ENCODE measurements around the gene STARD9. TPM values are rescaled to one million over a fixed set of nuclear protein-coding genes. Genes with fewer than 3 reads are reported as not detected.

The STARD9 gene
- total and polyA plus RNA-seq, 9 of the 15 experiments (the other 6 are each of a cell fraction or from before 2014, with no cell fraction given), result 0.45 to 6.0 (median 3.6) TPM

GRCh38 chr15:42576776-42577175 lies 1.4 kb downstream of the STARD9 start:
- 86% methylated on average over 1 of the region's 1 CpG for WGBS (ENCODE audit: insufficient coverage, low coverage, missing lambda C conversion rate)
- H3K9me1 ChIP-seq (ENCODE audit: control insufficient read depth, insufficient read depth, low read length), result no peaks in the 10 kb centered on the region
- ChIA-PET POLR2A (interaction anchor here (1.2 to 2.0 kb wide), 3 partner anchors 16 to 28 kb away, joined by 3 to 9 read pairs (median 4); no protein-coding TSS in a partner anchor), CTCF (ENCODE audit: low intra/inter-chr PET ratio) (no interaction called here)
- H3K36me3 ChIP-seq (ENCODE audit: control insufficient read depth, insufficient read depth, low read length), result no peaks in the 10 kb centered on the region
- 0 out of 2 replicates have a peak, but pooled peaks cover 3% of the 10 kb centered on the region for H4K20me1 ChIP-seq (replicated peaks; ENCODE audit: control insufficient read depth, insufficient read depth, low read length)
- no peaks in the 10 kb centered on the region for H3K9me3 ChIP-seq (replicated peaks; ENCODE audit: control insufficient read depth, insufficient read depth, low read depth, low read length)
- no peak overlapping the region for H3K4me3 ChIP-seq
- DNase-seq (ENCODE audit: extremely low read depth in 1 of 4, low spot score in 3 of 4), result no peak
- no peak for TF ChIP-seq ZNF57 (CRISPR knock-in tag; IDR thresholded peaks at IDR 0.05)
- TF ChIP-seq ZNF766 (CRISPR knock-in tag; conservative IDR thresholded peaks at IDR 0.05), result no peak
- no peak for TF ChIP-seq FUS (optimal IDR thresholded peaks at IDR 0.05; ENCODE audit: low read depth, low read length)
- no peak for TF ChIP-seq EZH2 (IDR thresholded peaks at IDR 0.05; ENCODE audit: borderline replicate concordance, low read depth, low read length)
- TF ChIP-seq, protein P1, sequence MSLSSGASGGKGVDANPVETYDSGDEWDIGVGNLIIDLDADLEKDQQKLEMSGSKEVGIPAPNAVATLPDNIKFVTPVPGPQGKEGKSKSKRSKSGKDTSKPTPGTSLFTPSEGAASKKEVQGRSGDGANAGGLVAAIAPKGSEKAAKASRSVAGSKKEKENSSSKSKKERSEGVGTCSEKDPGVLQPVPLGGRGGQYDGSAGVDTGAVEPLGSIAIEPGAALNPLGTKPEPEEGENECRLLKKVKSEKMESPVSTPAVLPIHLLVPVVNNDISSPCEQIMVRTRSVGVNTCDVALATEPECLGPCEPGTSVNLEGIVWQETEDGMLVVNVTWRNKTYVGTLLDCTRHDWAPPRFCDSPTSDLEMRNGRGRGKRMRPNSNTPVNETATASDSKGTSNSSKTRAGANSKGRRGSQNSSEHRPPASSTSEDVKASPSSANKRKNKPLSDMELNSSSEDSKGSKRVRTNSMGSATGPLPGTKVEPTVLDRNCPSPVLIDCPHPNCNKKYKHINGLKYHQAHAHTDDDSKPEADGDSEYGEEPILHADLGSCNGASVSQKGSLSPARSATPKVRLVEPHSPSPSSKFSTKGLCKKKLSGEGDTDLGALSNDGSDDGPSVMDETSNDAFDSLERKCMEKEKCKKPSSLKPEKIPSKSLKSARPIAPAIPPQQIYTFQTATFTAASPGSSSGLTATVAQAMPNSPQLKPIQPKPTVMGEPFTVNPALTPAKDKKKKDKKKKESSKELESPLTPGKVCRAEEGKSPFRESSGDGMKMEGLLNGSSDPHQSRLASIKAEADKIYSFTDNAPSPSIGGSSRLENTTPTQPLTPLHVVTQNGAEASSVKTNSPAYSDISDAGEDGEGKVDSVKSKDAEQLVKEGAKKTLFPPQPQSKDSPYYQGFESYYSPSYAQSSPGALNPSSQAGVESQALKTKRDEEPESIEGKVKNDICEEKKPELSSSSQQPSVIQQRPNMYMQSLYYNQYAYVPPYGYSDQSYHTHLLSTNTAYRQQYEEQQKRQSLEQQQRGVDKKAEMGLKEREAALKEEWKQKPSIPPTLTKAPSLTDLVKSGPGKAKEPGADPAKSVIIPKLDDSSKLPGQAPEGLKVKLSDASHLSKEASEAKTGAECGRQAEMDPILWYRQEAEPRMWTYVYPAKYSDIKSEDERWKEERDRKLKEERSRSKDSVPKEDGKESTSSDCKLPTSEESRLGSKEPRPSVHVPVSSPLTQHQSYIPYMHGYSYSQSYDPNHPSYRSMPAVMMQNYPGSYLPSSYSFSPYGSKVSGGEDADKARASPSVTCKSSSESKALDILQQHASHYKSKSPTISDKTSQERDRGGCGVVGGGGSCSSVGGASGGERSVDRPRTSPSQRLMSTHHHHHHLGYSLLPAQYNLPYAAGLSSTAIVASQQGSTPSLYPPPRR (CRISPR knock-in tag; IDR thresholded peaks at IDR 0.05; ENCODE audit: borderline replicate concordance), result no peak
- no peak for TF ChIP-seq MEIS2 (IDR thresholded peaks at IDR 0.05; ENCODE audit: partially characterized antibody)
- TF ChIP-seq ZNF41 (CRISPR knock-in tag; conservative IDR thresholded peaks at IDR 0.05), result no peak
- H2AFZ ChIP-seq (ENCODE audit: low read depth, low read length), result no peak overlapping the region; the same call in 1 of the 2 replicates
- H3K27me3 ChIP-seq (ENCODE audit: control insufficient read depth in 2 of 2, insufficient read depth in 2 of 2, low read length in 2 of 2), result no peaks in the 10 kb centered on the region
- BruUV-seq (replicated peaks), result TSS peak; percentile 61
- peaks cover 20 to 36% of the 10 kb centered on the region in 2 experiments; a peak in 4 of 5 replicates for H3K4me1 ChIP-seq (replicated peaks in 1 of 2; ENCODE audit: control insufficient read depth in 2 of 2, insufficient read depth in 2 of 2, low read length in 2 of 2)
- no peak for ATAC-seq
- in situ Hi-C loops (cut with MboI), result no loop called here
- intact Hi-C loops (cut with micrococcal nuclease), result no loop called here
- peaks cover 17% of the 10 kb centered on the region; the same call in 2 of the 3 replicates for H3K79me2 ChIP-seq (ENCODE audit: control insufficient read depth, insufficient read depth, low read length)
- no peak overlapping the region for H3K4me2 ChIP-seq (ENCODE audit: insufficient read depth, low read length)
- H3K9ac ChIP-seq (ENCODE audit: insufficient read depth in 1 of 2, low read depth in 2 of 2, low read length in 2 of 2), result no peak overlapping the region
- H3K27ac ChIP-seq (ENCODE audit: extremely low read depth, low read depth, low read length), result no peak overlapping the region
- FAIRE-seq, result no peak
